Stimulated activated CD4-positive, alpha-beta T cell treated with anti-CD3 and anti-CD28 coated beads, Interleukin-2, amount 100 ng/mL, for 4 hours (primary cell): ENCODE data around the gene ZNF586.
"Not testable (repeated sequence)": the region's sequence is repeated elsewhere in the genome, so short reads cannot be mapped to it uniquely, and the experiment has no call there.

Experiments used
- DNase-seq: peaks from one replicate; pipeline ENCODE4 v3.0.0-alpha.2; 2020; ENCODE audit warnings: low read depth

The ZNF586 gene

DNA sequence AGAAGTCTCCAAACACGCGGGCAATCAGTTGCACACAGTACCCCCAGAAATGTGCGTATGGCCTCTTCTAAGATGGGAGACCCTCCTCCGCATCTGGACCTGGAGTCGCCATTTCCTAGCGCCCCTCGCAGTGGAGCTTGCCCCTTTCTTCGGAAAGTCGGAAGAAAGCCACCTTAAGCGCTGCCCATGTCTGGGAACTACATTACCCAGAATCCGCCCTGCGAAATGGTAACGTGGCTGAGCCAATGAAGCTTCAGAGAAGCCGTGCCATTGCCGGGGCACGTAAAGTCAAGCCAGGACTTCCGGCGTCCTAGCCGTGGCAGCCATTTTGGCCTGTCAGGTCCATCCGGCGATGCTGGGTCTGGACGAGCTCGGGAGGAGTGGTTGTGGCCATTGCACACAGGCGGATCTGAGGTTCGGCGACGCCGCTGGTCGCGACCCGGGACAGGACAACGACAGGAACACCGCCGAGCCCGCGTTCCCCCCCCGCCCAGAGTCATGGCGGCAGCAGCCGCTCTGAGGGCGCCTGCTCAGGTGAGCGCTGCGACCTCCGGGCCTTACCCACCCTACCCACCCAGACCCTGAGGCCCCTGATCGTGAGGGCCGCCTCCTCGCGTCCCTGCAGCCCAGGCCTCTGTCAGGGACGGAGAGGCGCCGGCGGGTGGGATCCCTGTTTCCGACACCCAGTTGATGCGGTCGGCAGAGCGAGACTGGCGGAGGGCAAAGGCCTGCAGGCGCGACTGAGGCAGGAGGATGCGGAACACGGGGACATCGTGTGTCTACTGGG, at the start of gene ZNF586:
Gene ZNF586 (plus strand): TSS at position 332 of the 787 bp plus-strand sequence. CDS start 167 bp downstream, at position 499.
- DNase-seq, result peak; percentile 77

DNA sequence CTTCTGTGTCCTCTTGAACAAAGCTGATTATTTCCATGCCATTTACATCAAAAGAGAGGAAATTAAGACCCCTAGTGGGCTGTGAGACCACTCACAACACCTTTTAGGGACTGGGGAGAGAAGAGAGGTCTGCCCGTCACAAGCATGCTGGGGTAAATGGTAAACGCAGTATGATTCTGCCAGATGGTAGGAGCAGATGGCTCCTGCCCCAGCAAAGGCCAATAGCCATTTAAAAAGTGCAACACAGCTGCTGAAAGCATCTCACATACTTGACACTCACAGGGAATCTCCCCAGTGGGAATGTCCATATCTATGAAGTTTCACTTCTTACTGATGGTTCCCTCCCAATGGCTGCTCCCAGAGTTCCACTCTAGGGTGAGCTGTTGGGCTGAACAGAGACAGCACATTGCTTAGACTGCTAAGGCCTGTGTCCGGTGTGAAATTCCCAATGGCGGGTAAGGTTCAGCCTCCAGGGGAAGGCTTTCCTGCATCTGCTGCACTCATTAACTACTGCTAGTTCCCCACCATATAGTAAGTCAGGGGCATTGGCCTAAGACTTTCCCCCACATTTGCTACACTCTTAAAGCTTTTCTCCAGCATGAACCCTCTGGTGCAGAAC, 49.5 kb upstream of the ZNF586 start:
- DNase-seq, result no peak

DNA sequence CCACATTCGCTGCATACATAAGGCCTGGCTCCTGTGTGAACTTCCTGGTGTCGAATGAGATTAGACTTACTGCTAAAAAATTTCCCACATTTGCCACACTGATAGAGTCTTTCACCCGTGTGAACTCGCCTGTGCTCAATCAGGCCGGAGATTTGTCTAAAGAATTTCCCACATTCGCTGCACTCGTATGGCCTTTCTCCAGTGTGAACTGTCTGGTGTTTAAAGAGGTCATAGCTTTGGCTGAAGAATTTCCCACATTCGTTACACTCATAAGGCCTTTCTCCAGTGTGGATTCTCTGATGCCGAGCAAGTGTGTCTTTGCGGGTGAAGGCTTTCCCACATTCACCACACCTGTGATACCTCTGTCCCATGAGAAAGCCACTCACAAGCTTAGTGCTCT, 48.6 kb upstream of the ZNF586 start:
- DNase-seq, result no peak

DNA sequence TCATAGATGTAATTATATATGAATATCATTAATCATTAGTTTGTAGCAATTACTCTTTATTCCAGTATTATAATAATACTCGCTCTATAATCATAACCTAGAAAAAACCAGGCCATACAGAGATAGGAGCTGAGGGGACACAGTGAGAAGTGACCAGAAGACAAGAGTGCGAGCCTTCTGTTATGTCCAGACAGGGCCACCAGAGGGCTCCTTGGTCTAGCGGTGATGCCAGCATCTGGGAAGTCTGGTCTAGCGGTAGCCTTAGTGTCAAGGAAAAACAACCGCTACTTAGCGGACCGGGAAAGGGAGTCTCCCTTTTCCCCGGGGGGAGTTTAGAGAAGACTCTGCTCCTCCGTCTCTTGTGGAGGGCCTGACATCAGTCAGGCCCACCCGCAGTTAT, 31.2 kb upstream of the ZNF586 start:
- peak; percentile 9 for DNase-seq

DNA sequence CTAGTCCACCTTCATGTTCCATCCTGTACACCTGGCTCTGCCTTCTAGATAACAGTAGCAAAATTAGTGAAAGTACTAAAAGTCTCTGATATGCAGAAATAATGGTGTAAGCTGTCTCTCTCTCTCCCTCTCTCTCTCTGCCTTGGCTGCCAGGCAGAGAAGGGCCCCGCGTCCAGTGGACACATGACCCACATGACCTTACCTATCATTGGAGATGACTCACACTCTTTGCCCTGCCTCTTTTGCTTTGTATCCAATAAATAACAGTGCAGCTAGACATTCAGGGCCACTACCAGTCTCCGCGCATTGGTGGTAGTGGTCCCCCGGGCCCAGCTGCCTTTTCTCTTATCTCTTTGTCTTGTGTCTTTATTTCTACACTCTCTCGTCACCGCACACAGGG, 30.7 kb upstream of the ZNF586 start:
- not testable (repeated sequence) for DNase-seq

DNA sequence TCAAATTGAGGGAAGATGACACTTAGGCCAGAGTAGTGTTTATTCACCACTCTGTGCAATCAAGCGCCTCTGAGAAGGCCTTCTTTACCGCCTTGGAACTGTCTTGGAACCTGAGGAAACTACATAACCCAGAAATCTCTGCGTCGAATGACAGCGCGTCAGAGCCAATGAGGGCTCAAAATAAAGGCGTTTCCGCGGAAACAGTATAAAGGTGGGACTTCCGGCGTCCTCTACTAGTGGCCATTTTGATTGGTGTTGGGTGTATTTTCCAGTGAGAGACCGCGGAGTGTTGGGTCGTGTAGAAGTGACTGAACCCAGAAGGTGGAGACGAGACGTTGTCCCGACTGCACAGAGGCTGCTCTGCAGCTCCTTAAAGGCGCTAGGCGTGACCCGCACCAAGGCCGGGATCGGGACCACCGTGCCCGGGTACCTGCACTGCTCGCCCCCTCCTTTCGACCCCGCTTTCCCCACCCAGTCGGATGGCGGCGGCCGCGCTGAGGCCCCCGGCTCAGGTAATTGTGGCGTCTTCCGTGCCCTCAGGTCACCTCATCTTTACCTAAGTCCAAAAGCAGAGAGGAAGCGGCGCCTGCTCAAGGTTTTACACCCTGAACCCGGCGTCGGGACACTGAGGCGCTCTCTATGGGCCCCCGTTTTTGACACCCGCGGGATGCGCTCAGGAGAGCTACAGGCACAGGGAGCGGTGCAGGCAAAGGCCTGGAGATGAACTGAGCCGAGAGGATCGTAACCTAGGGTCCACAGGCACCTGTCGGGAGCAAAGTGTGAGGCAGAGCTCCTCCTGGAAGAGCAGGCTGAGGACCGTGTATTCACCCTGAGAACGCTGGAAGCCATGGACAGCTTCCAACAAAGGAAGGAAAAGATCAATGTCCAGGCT, 22.6 kb upstream of the ZNF586 start, which contains the start of gene ZNF776:
Gene ZNF776 (plus strand): TSS at position 236 of the 892 bp plus-strand sequence. CDS start 244 bp downstream, at position 480.
- DNase-seq, result peak; percentile 74

DNA sequence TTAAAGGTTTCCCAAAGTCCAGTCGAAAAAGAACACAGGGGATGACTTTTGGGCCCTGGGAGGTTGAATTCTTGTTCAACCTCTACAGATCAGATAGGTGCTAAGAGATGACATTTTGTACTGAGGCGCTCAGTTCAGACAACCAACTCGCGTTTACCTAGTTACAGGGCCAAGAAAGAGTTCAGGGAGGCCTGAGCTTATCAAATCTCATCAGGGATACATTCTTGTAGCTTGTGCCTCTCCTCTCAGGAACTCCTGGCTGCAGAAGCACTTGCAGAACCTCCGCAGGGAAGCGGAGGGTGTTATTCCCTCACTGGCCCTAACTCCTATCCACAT, 22.0 kb upstream of the ZNF586 start:
- DNase-seq, result no peak

DNA sequence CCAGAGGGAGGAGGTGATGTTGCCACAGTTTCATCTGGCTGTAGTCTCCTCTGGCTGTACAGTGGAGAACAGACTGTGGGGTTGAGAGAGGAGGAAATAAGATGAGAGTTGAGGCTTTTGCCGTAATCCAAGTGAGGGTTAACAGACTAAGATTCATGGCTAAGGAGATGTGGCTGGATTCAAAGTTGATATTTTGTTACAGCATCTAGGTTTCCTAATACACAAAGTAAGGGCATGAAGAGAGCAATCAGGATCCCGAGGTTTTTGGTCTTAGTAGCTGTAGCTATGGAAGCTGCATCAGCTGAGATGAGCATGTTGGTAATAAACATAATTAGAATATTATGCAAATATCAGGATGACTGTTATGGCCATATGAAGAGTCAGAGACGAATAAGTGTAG, 21.4 kb upstream of the ZNF586 start:
- DNase-seq, result no peak

DNA sequence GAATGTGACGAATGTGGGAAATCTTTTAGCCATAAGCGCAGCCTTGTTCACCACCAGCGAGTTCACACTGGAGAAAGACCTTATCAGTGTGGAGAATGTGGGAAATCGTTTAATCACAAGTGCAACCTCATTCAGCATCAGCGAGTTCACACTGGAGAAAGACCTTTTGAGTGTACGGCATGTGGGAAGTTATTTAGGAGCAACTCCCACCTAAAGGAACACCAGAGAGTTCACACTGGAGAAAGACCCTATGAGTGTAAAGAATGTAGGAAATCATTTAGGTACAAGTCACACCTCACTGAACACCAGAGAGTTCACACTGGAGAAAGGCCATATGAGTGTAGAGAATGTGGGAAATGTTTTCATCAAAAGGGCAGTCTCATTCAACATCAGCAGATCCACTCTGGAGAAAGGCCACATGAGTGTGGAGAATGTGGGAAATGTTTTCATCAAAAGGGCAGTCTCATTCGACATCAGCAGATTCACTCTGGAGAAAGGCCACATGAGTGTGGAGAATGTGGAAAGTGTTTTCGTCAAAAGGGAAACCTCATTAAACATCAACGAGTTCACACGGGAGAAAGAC, 15.3 kb upstream of the ZNF586 start:
- no peak for DNase-seq

DNA sequence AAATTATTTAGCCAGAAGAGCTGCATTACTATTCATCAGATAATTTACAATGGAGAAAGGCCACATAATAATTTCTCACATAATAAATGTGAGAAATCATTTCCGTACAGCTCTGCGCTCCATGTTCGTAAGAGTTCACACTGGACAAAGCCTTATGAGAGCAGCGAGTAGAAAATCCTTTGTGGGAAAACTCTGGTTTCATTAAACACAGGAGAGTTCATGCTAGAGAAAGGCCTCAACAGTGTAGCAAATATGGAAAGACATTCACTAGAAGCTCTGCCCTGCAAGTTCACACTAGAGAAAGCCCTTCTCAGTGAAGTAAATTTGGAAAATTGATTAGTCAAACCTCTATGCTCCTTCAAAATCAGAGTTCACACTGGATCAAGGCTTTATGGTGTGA, 14.4 kb upstream of the ZNF586 start:
- no peak for DNase-seq

DNA sequence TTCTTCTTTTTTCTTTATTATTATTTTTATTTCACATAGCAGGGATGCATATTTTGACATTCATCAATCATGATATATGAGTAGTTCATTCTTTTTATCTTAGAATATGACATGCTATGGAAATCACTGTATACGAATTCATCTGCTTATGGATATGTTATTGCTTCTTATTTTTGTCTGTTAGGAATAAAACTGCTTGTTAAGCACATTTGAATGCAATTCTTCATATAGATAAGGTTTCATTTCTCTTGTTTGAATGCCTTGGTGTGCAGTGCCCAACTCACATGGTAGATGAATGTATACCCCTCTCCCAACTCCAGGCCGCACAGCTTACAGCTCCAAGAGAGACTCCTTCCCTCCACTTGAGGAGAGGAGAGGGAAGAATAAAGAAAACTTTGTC, 11.5 kb upstream of the ZNF586 start:
- DNase-seq, result no peak

DNA sequence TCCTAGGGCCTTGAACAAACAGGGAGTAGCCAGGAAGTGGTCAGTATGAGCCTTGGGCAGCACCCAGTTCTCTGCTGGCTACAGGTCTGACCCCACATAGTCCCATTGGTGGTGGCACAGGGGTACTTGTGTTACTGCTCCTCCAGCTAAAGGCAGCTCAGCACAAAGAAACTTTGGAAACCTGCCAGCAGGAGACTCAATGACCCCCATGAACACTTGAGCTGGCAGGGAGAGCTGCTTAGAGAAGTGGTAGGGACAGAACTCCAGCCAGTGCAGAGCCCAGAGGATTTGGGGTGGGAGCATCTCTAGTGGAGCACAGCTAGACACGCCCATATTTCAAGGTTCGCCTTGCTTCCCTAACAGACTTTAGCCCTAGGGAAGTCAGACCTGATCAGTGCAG, 10.4 kb upstream of the ZNF586 start:
- no peak for DNase-seq

DNA sequence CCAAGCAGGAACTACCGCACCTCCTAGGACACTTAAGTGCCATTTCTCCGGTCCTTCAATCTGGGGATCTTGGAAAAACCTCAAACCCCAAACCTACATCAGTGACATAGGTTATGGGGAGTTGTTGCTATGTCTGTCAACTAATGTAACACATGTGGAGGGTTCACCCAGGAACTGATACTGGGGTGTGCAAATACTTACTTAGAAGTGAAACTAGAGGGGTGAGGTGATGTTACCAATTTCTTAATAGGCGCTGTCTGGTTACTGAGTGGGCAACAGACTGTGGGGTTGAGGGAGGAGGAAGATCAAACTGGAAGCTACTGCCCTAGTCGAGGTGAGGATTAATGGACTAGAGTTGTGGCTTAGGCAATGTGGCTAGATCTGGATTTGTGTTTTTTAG, 1.9 kb downstream of the ZNF586 start:
- DNase-seq, result no peak

DNA sequence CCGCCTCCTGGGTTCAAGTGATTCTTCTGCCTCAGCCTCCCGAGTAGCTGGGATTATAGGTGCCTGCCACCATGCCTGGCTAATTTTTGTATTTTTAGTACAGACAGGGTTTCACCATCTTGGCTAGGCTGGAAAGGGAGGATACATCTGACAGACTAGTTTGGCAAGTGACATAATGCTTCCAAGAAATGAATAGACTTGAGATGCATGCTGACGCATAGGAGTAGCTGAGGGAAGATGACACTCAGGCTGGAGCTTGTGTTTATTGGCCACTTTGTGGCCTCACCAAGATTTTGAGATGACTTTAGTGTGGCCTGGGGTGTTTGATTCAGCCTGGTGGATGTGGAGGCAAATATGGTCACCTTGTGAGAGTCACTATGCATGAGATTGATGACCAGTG, 4.0 kb downstream of the ZNF586 start:
- DNase-seq, result no peak

DNA sequence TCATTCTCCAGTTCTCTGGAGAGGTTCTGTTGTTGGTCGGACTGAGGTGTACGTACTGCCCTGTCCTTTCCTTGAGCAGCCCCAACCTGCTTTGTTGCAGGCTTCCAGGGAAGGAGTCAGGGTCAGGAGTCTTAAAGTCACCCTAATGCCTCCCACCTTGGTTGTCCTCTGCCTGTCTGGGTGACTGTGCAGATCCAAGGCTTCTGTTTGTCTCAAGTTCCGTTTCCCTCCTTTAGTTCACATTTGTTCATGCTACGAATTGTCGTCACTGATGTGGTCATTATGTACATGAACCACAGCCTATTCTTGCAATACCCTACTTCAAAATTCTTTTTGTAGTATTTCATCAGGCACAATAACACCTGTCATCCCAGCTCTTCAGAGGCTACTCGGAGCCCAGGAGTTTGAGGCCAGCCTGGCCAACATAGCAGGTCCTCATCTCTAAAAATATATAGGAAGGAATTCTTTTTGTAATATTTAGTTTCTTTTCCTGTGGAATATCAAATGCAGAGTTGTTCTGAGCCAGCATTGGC, 7.4 kb downstream of the ZNF586 start:
- DNase-seq, result no peak

DNA sequence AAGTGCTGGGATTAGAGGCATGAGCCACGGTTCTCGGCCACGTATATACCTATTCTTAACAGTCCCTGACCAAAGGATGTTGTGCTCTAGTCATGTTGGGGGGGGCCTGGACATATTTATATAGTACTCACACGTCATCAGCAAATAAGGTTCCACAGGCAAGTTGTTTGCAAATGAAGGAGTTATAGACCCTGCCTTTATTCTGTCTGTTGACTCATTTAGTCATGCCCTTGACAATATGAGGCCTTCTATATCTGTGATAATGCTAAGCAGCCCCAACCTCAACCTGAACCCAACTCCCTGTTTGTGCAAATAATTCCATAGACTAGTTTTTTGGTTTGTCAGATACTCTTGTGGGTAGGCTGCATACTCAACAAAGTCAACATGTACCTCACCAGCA, 8.9 kb downstream of the ZNF586 start:
- no peak for DNase-seq

DNA sequence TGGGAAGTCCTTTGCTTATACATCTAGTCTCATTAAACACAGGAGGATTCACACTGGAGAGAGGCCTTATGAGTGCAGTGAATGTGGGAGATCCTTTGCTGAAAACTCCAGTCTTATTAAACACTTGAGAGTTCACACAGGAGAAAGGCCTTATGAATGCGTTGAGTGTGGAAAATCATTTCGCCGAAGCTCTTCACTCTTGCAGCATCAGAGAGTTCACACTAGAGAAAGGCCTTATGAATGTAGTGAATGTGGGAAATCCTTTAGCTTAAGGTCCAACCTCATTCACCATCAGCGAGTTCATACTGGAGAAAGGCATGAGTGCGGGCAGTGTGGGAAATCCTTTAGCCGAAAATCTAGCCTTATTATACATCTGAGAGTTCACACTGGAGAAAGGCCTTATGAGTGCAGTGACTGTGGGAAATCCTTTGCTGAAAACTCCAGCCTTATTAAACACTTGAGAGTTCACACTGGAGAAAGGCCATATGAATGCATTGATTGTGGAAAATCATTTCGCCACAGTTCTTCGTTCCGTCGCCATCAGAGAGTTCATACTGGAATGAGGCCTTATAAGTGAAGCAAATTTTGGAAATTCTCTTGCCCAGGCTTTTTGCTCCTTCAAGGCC, 9.9 kb downstream of the ZNF586 start:
- no peak for DNase-seq

DNA sequence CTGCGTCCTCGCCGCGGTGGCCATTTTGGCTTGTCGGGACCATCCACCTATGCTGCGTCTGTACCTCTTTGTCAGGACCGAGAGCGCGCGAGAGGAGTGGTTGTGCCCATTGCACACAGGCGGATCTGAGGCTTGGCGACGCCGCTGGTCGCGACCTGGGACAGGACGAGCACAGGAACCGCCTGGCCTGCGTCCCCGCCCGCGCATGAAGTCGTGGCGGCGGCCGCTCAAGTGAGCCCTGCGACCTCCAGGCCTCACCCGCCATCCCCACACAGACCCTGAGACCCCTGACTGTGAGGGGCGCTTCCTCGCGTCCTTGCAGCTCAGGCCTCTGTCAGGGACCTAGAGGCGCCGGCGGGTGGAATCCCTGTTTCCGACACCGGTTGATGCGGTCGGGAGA, 16.8 kb downstream of the ZNF586 start:
- DNase-seq, result no peak

DNA sequence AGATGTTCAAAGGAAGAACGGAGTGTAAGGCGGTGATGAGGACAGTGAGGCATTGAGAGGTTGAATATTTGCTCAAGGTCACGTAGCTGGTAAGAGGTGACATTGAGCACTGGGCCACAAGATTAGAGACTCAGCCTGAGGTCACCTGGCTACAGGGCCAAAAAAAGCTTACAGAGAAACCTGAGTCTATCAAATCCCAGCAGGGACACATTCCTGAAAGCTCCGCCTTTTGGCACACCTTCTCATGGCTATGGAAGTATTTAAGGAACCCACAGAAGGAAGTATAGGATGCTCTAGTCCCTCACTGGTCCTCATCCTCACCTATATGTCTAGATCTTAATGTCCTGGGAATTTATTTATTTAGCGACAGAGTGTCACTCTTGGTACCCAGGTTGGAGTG, 17.4 kb downstream of the ZNF586 start:
- DNase-seq, result no peak

DNA sequence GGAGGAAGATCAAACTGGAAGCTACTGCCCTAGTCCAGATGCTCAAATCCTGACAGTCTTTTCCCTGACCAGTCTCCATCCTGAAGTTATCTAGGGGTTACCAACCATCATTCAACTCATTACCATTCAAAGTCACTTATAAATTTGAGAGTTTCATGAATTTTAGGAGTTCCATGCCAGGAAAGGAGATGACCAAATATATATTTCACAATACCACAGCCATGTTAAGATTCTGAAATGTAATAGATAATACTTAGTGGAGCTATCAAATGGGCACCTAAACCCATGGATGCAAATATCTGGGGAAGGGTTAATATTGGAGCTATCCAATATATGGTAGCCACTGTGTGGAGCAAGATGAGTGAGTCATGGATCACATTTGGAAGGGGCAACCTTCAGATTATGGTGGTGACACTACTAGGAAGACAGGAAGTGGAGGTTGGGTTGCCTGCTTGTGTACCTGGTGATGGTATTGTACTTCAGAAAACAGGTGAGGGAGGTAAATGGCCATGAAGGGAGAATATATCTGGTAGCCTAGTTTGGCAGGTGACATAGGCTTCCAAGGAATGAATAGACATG, 18.7 kb downstream of the ZNF586 start:
- DNase-seq, result no peak

DNA sequence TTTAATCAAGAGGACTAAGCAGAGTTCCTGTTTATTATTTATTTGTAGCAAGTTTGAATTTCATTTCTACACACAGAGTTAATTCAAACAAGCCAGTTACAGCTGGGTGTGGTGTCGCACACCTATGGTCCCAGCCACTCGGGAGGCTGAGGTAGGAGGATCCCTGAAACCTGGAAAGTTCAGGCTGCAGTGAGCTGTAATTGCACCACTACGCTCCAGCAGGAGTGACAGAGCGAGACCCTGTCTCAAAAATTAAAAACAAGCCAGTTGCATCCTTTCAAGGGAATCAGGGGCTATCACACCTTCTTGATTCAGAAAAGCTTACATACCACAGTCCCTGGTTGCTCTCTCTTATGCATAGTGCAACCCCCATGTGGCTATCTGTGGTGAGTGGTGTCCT, 19.8 kb downstream of the ZNF586 start:
- no peak for DNase-seq
